ENCODE data around the gene APBB2. TPM values are rescaled to one million over a fixed set of nuclear protein-coding genes. Genes with fewer than 3 reads are reported as not detected.

APBB2 gene
- total and polyA plus RNA-seq, 2 of the 4 experiments (the other 2 are of a cell fraction): 47.9 to 75.5 TPM

- peak overlapping the region; percentile 5; the same call in 1 of the 2 replicates for H2AK5ac ChIP-seq (ENCODE audit: low read depth, low read length)
- peak overlapping the region; percentile 17; the same call in 1 of the 2 replicates for H3K4ac ChIP-seq (ENCODE audit: low read depth, low read length)
- H2BK120ac ChIP-seq (ENCODE audit: low read depth, low read length): 0 out of 2 replicates have a peak overlapping the region, but pooled peaks have one; percentile 24
- in situ Hi-C loops (cut with MboI; ENCODE audit: low sequenced_read_pairs) (loop anchor here (25.0 kb wide), 1 partner anchor 747 kb away; no protein-coding TSS in a partner anchor), intact Hi-C loops (cut with micrococcal nuclease) (no loop called here), dilution Hi-C loops (cut with HindIII; ENCODE audit: low sequenced_read_pairs, unreplicated experiment) (no loop called here)
- peaks cover 20% of the 10 kb centered on the region for H3K9me1 ChIP-seq (ENCODE audit: insufficient read depth, low read length)
- H3K23ac ChIP-seq (ENCODE audit: low read depth, low read length): no peak overlapping the region
- no peak overlapping the region for H3K56ac ChIP-seq (ENCODE audit: extremely low read depth, insufficient read depth, low read length)
- H4K5ac ChIP-seq (ENCODE audit: low read depth, low read length): no peak overlapping the region
- TF ChIP-seq, protein P1, sequence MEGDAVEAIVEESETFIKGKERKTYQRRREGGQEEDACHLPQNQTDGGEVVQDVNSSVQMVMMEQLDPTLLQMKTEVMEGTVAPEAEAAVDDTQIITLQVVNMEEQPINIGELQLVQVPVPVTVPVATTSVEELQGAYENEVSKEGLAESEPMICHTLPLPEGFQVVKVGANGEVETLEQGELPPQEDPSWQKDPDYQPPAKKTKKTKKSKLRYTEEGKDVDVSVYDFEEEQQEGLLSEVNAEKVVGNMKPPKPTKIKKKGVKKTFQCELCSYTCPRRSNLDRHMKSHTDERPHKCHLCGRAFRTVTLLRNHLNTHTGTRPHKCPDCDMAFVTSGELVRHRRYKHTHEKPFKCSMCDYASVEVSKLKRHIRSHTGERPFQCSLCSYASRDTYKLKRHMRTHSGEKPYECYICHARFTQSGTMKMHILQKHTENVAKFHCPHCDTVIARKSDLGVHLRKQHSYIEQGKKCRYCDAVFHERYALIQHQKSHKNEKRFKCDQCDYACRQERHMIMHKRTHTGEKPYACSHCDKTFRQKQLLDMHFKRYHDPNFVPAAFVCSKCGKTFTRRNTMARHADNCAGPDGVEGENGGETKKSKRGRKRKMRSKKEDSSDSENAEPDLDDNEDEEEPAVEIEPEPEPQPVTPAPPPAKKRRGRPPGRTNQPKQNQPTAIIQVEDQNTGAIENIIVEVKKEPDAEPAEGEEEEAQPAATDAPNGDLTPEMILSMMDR (conservative IDR thresholded peaks at IDR 0.05; ENCODE audit: low read depth, low read length): no peak
- TF ChIP-seq CEBPB (IDR thresholded peaks at IDR 0.05; ENCODE audit: low read depth, low read length) (no peak), RFX5 (IDR thresholded peaks at IDR 0.05; ENCODE audit: low read depth, low read length) (no peak), RCOR1 (IDR thresholded peaks at IDR 0.05; ENCODE audit: insufficient replicate concordance, low read length) (no peak)
- DNase-seq (peak; percentile 57), ATAC-seq (ENCODE audit: low read depth) (peak; percentile 49)
- H4K20me1 ChIP-seq (ENCODE audit: insufficient read depth, low read length): no peaks in the 10 kb centered on the region
- no peak overlapping the region for H4K8ac ChIP-seq (ENCODE audit: low read depth in 2 of 2, low read length in 2 of 2)
- peak overlapping the region; percentile 34; the same call in 1 of the 3 replicates for H2BK15ac ChIP-seq (ENCODE audit: low read depth, low read length)
- no peak overlapping the region for H2AFZ ChIP-seq (replicated peaks; ENCODE audit: low read length, poor library complexity)
- no peak overlapping the region for H3K18ac ChIP-seq (ENCODE audit: low read depth, low read length)
- H4K91ac ChIP-seq (ENCODE audit: insufficient read depth, low read depth, low read length): peak overlapping the region; percentile 50
- POLR2A ChIA-PET (ENCODE audit: unreplicated experiment): no interaction called here
- BruUV-seq (replicated peaks): no TSS peak
- 25% methylated on average over 5 of the region's 12 CpGs; no CpG with 5 or more reads in 1 of the 2 experiments for WGBS, 2 experiments (ENCODE audit: extremely low coverage in 2 of 2, insufficient read length in 1 of 2)
- H3K4me1 ChIP-seq (ENCODE audit: control insufficient read depth, insufficient read depth, low read length): peaks cover 21% of the 10 kb centered on the region
- H3K36me3 ChIP-seq (ENCODE audit: control insufficient read depth, insufficient read depth, low read length): no peaks in the 10 kb centered on the region
- H3K27me3 ChIP-seq (ENCODE audit: control insufficient read depth, insufficient read depth, low read length): no peaks in the 10 kb centered on the region
- CTCF ChIA-PET: interaction anchor here (0.7 to 1.7 kb wide), 2 partner anchors 9 to 75 kb away, joined by 3 to 11 read pairs; no protein-coding TSS in a partner anchor
- no peaks in the 10 kb centered on the region for H3K9me3 ChIP-seq (ENCODE audit: control insufficient read depth, insufficient read depth, low read length)
- H3K4me2 ChIP-seq (ENCODE audit: low read depth, low read length): peak overlapping the region; percentile 4; the same call in 1 of the 2 replicates
- 0 out of 4 replicates have a peak, but pooled peaks cover 0 to 4% of the 10 kb centered on the region in 2 experiments for H3K79me1 ChIP-seq (ENCODE audit: low read depth in 1 of 2, low read length in 2 of 2)
- peak overlapping the region; percentile 14; the same call in 1 of the 2 replicates for H2BK20ac ChIP-seq (ENCODE audit: low read depth, low read length)
- no peak overlapping the region for H3K4me3 ChIP-seq (ENCODE audit: insufficient read depth, low read depth, low read length)
- H3K27ac ChIP-seq (ENCODE audit: insufficient read depth, low read length): no peak overlapping the region
- no peak overlapping the region for H3K9ac ChIP-seq (ENCODE audit: low read depth, low read length)
- H2AK9ac ChIP-seq (replicated peaks; ENCODE audit: low read depth, low read length, poor library complexity): no peak overlapping the region
- H2BK5ac ChIP-seq (ENCODE audit: low read depth, low read length, poor library complexity, severe bottlenecking): peak overlapping the region; percentile 48
- 0 out of 2 replicates have a peak overlapping the region, but pooled peaks have one; percentile 44 for H3K14ac ChIP-seq (replicated peaks; ENCODE audit: low read depth, low read length)
Measured at GRCh38 chr4:40915318-40916217, 298.8 kb downstream of the APBB2 start.

Measured in IMR-90 (cell line).